K562 (cell line): ENCODE data around the gene SGTB. TPM values are rescaled to one million over a fixed set of nuclear protein-coding genes. Genes with fewer than 3 reads are reported as not detected.

Experiments
- IRF9 ChIP-seq: fragments of 450-650 bp; IDR thresholded peaks from 2 replicates; pipeline ENCODE4 v1.6.1; 2016; ENCODE audit warnings: missing biosample characterization, missing genetic modification characterization
- KDM5B ChIP-seq: fragments of 200-600 bp; sonication (generic); IDR thresholded peaks from 2 replicates; pipeline ENCODE4 v1.6.1; 2012; ENCODE audit warnings: low read depth, mild to moderate bottlenecking, moderate library complexity, low read length, control low read depth, inconsistent platforms; ENCODE audit not compliant: insufficient replicate concordance
- NR2C2 ChIP-seq, 2 experiments: fragments of 200-800 bp in 1 of 2; sonication (Bioruptor generic) in 1 of 2; sonication (generic) in 1 of 2; formaldehyde crosslinking in 1 of 2; IDR thresholded peaks; 2 replicates each; pipeline versions ENCODE4 v1.6.1 to v1.8.0; 2016 to 2022; ENCODE audit warnings: mild to moderate bottlenecking in 1 of 2, missing compliant biosample characterization in 1 of 2, missing genetic modification characterization in 1 of 2, missing genetic modification reagents in 1 of 2
- PRDM10 ChIP-seq: fragments of 450-650 bp; IDR thresholded peaks from 2 replicates; pipeline ENCODE4 v1.6.1; 2018; ENCODE audit not compliant: partially characterized antibody
- TEAD2 ChIP-seq: fragments of 450-650 bp; IDR thresholded peaks from 2 replicates; pipeline ENCODE4 v1.6.1; 2016; ENCODE audit warnings: missing genetic modification characterization, control low read depth, missing compliant biosample characterization
- VEZF1 ChIP-seq: fragments of 200-800 bp; sonication (Bioruptor generic); IDR thresholded peaks from 2 replicates; pipeline ENCODE4 v1.6.1; 2017; ENCODE audit warnings: missing genetic modification characterization, missing compliant biosample characterization
- polyA plus RNA-seq, 8 experiments: library from polyadenylated mRNA; depleted of rRNA in 4 of 8; stranded (reverse) in 5 of 8; unstranded in 3 of 8; fragments of >200 nt; fragmentation: Nextera tagmentation in 2 of 8; fragmentation: Illumina TruSeq in 1 of 8; extraction: Ambion mirVana in 2 of 8; extraction: Trizol in 1 of 8; gene quantifications; 2 replicates each; pipeline versions ENCODE4 v1.2.1 to v1.2.3, GENCODE V29; 2011 to 2014; ENCODE audit warnings: inconsistent platforms in 1 of 8, missing spikeins in 1 of 8
- total RNA-seq, 7 experiments: library from RNA; depleted of rRNA in 6 of 7; stranded (reverse); fragments of >200 nt in 6 of 7; fragmentation: Illumina TruSeq in 2 of 7; extraction: Trizol in 2 of 7; gene quantifications; 2 replicates each; pipeline versions ENCODE4 v1.2.1 to v1.2.3, GENCODE V29; 2011 to 2021; ENCODE audit warnings: low replicate concordance in 1 of 7

Gene SGTB
- total and polyA plus RNA-seq, 9 of the 15 experiments (the other 6 are each of a cell fraction or from before 2014, with no cell fraction given) = 1.3 to 8.4 (median 4.8) TPM

- no peak for TF ChIP-seq VEZF1
- TF ChIP-seq NR2C2 (CRISPR knock-in tag; IDR thresholded peaks at IDR 0.05) = no peak
- TF ChIP-seq NR2C2 (tag; IDR thresholded peaks at IDR 0.05) = no peak
- TF ChIP-seq KDM5B = no peak
- TF ChIP-seq IRF9 (tag) = no peak
- no peak for TF ChIP-seq TEAD2
- TF ChIP-seq PRDM10 = no peak
- TF ChIP-seq, all 486 proteins: peak for 0
Measured at GRCh38 chr5:65734921-65735320, 13.0 kb upstream of the SGTB start (continued).
